GM19395 (cell line): ENCODE results near the gene CLEC2D.
"Not testable (repeated sequence)": the region's sequence is repeated elsewhere in the genome, so short reads cannot be mapped to it uniquely, and the experiment has no call there.

Source experiments
- ATAC-seq: cut with Tn5 transposase; IDR thresholded peaks from one replicate; pipeline ENCODE4 v1.9.1; 2021; ENCODE audit warnings: mild to moderate bottlenecking, moderate library complexity; ENCODE audit not compliant: unreplicated experiment

Gene CLEC2D

DNA sequence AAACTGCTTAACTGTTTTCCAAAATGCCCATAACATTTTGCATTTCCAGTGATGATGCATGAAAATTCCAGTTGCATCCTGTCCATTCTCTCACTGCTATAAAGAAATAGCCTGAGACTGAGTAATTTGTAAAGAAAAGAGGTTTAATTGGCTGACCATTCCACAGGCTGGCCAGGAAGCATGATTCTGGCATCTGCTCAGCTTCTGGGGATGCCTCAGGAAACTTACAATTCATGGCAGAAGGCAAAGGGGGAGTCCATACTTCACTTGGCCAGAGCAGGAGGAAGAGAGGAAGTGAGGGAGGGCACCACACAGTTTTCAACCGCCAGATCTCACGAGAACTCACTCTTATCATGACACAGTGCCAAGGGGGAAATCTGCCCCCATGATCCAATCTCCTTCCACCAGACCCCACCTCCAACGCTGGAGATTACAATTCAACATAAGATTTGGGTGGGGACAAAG lies 18.2 kb upstream of the CLEC2D start:
- ATAC-seq: no peak

DNA sequence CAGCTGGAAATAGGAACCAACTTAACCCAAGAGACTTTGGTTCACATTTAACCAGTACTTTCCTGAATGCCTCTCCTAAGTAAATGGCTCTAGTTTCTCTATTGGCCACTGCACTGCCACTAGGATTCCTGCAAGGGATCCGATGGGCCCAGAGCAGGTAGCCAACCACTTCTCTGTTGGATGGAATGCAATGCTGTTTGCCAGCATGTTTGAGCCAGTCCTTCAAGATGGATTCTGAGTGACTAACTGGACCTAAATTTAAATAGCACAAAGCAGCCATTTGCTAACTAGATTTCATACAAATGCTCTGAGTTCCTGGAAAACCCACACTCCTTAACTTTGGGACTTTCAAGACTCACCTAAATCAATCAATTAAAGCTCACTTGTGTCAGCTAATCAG lies 9.5 kb upstream of the CLEC2D start:
- no peak for ATAC-seq

DNA sequence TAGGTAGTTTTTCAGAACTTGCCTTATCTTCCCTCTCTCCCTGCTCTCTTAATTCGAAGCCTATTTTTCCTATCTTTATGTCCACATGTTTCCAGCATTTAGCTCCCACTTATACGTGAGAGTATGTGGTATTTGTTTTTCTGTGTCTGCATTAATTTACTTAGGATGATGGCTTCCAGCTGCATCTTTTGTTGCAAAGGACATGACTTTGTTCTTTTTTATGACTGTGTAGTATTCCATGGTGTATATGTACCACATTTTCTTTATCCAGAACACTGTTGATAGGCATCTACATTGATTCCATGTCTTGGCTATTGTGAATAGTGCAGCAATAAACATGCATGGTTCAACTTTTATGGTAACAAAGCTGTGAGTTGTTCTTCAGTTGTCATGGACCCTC lies 7.8 kb upstream of the CLEC2D start:
- no peak for ATAC-seq

- ATAC-seq: no peak
These were observed 7.0 kb upstream of the CLEC2D start for GRCh38 chr12:9662488-9662887.

GRCh38 chr12:9667403-9668160 lies 1.9 kb upstream of the CLEC2D start:
- ATAC-seq: peak; percentile 64

GRCh38 chr12:9668161-9669018 lies 1.1 kb upstream of the CLEC2D start:
- no peak for ATAC-seq

DNA sequence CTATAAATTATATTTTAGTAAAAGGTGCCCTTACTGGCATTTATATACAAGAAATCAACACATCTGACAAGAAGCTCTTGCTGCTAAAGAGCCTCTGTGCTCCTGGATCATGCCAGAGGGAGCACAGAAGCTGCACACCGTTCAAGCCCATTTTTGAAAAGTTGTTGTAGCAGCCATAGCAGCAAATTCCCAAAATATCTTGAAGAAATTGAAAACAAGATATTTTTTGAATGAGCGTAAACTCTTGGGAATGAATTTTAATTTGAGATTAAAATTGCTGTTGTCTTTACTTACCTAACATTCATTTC lies 540 bp upstream of the CLEC2D start:
- ATAC-seq: no peak

- ATAC-seq: not testable (repeated sequence)
These were observed 2.8 kb downstream of the CLEC2D start for GRCh38 chr12:9672340-9672739.

DNA sequence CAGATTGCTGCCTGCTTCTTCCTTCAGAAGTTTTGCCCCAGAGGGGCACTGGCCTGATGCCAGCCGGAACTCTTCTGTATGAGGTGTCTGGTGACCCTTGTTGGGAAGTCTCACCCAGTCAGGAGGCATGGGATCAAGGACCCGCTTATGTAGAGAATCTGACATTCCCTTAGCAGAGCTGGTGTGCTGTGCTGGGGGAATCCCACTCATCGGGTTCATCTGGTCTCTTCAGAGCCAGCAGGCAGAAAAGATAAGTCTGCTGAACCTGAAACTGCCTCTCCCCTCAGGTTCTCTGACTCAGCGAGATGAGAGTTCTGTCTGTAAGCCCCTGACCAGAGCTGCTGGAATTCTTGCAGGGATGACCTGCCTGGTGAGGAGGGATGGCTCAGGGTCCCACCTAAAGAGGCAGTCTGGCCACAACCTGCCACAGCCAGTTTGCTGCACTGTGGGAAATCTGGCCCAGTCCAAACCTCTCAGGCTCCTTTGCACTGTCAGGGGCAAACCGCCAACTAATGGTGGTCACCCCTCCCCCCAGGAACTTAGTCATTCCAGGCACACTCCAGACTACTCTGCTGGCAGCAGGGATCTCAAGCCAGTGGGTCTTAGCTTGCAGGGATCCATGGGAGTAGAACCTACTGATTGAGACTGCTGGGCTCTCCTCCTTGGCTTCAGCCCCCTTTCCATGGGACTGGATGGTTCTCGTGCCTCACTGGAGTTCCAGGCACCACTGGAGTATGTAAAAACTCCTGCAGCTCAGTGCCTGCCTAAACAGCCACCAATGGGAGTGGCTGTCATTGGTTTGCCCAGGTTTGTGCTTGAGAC lies 4.1 kb downstream of the CLEC2D start:
- peak; percentile 36 for ATAC-seq

DNA sequence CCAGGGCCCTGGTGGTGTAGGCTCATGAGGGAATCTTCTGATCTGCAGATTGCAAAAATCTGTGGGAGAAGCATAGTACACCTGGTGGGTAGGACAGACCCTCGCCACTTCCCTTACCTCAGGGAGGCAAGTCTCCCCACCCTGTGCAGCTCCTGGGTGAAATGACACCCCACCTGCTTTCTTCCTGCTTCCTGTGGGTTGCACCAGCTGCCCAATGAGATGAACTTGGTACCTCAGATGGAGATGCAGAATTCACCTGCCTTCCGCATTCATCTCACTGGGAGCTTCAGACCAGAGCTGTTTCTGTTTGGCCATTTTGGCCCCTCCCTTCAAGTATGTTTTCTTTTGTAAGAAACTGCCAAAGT lies 4.7 kb downstream of the CLEC2D start:
- ATAC-seq: peak; percentile 42

DNA sequence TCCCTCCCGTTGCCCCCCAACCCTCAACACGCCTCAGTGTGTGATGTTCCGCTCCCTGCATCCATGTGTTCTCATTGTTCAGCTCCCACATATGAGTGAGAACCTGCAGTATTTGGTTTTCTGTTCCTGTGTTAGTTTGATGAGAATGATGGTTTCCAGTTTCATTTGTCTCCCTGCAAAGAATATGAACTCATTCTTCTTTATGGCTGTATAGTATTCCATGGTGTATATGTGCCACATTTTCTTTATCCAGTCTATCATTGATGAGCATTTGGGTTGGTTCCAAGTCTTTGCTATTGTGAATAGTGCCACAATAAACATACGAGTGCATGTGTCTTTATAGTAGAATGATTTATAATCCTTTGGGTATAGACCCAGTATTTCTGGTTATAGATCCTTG lies 13.0 kb downstream of the CLEC2D start:
- not testable (repeated sequence) for ATAC-seq

DNA sequence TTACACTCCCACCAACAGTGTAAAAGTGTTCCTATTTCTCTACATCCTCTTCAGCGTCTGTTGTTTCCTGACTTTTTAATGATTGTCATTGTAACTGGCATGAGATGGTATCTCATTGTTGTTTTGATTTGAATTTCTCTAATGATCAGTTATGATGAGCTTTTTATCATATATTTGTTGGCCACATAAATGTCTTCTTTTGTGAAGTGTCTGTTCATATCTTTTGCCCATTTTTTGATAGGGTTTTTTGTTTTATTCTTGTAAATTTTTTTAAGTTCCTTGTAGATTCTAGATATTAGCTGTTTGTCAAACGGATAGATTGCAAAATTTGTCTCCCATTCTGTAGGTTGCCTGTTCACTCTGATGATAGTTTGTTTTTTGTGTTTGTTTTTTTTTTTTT lies 13.4 kb downstream of the CLEC2D start:
- not testable (repeated sequence) for ATAC-seq

- ATAC-seq: not testable (repeated sequence)
These were observed 15.9 kb downstream of the CLEC2D start for GRCh38 chr12:9685366-9685765.

DNA sequence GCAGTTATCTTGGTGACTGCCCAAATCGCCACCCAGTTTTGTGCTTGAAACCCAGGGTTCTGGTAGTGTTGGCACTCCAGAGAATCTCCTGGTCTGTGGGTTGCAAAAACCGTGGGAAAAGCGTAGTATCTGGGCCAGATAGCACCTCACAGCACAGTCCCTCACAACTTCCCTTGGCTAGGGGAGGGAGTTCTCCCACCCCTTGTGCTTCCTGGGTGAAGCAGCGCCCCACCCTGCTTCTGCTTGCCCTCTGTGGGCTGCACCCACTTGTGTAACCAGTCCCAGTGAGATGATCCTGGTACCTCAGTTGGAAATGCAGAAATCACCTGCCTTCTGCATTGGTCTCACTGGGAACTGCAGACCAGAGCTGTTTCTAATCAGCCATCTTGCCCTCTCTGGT lies 16.4 kb downstream of the CLEC2D start:
- no peak for ATAC-seq

- no peak for ATAC-seq
These were observed 17.7 kb downstream of the CLEC2D start for GRCh38 chr12:9687228-9687627.

GRCh38 chr12:9692909-9693308 lies 23.4 kb downstream of the CLEC2D start:
- ATAC-seq: no peak

- no peak for ATAC-seq
These were observed 24.7 kb downstream of the CLEC2D start for GRCh38 chr12:9694241-9694640.

- ATAC-seq: not testable (repeated sequence)
These were observed 25.6 kb downstream of the CLEC2D start for GRCh38 chr12:9695150-9695549.

GRCh38 chr12:9695661-9696060 lies 26.1 kb downstream of the CLEC2D start:
- not testable (repeated sequence) for ATAC-seq

DNA sequence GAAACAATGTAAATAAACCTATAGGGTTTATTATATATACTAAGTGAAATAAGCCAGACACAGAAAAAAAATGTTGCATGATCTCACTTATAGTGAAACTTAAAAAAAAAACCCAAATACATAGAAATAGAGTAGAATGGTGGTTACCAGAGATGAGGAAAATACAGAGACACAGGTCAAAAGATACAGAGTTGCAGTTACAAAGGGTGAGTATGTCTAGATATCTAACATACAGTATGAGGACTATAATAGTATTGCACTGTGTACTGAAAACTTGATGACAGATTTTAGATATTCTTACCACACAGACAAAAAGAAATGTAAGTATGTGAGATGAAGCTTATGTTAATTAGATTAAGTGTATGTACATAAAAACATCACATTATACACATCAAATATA lies 28.1 kb downstream of the CLEC2D start:
- no peak for ATAC-seq

DNA sequence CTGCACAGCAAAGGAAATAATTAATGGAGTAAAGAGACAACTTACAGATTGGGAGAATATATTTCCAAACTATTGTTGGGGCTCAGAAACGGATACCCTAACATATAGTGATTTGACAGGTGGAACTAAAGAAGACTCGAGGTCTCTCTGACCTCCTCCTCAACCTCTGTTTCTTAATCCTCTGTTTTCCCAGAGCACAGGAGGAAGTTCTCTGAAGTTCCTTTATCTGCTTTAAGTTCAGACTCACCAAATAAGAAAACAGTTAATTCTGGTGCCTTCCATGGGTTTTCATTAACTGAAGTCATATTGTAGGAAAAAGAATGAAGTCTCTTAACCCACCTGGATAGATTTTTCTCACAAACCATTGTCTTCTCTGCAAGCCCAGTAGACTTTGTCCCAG lies 29.2 kb downstream of the CLEC2D start:
- no peak for ATAC-seq
